SU-DHL-6 (cell line): Measurements from ENCODE around the gene DAPK1.

Experiments used
- H2AFZ ChIP-seq: fragments of 200-600 bp; sonication (generic); 2 replicates; pipeline ENCODE4 v1.6.1; 2014; ENCODE audit warnings: low read depth, mild to moderate bottlenecking, moderate library complexity, mixed read lengths, antibody characterized with exemption, low read length; ENCODE audit not compliant: severe bottlenecking
- H3F3A ChIP-seq: fragments of 200-600 bp; shearing (Covaris generic); 2 replicates; pipeline ENCODE4 v1.6.0; 2016; ENCODE audit warnings: antibody characterized with exemption, mild to moderate bottlenecking; ENCODE audit not compliant: insufficient read depth
- H3K27ac ChIP-seq: fragments of 200-600 bp; sonication (generic); 2 replicates; pipeline ENCODE4 v1.5.1; 2016; ENCODE audit warnings: low read depth, mild to moderate bottlenecking, low read length, moderate library complexity, mixed read lengths
- H3K27me3 ChIP-seq: fragments of 200-600 bp; sonication (generic), shearing (Covaris generic); 2 replicates; pipeline ENCODE4 v1.6.0; 2014; ENCODE audit warnings: mild to moderate bottlenecking, low read length
- H3K36me3 ChIP-seq: fragments of 200-600 bp; sonication (generic); 2 replicates; pipeline ENCODE4 v1.6.1; 2014; ENCODE audit warnings: mild to moderate bottlenecking, low read length, mixed read lengths
- H3K4me2 ChIP-seq: fragments of 300-600, 200-600 bp; shearing (Covaris generic), sonication (generic); 2 replicates; pipeline ENCODE4 v1.6.0; 2014; ENCODE audit warnings: low read length, low read depth, mild to moderate bottlenecking; ENCODE audit not compliant: poor library complexity, severe bottlenecking
- H3K4me3 ChIP-seq: fragments of 200-600 bp; sonication (generic); 2 replicates; pipeline ENCODE4 v1.5.1; 2014; ENCODE audit warnings: antibody characterized with exemption, low read length, mild to moderate bottlenecking, mixed read lengths; ENCODE audit not compliant: insufficient read depth, poor library complexity, severe bottlenecking
- H3K79me2 ChIP-seq: fragments of 200-600 bp; sonication (generic); 2 replicates; pipeline ENCODE4 v1.6.1; 2014; ENCODE audit warnings: mild to moderate bottlenecking, low read length, moderate library complexity; ENCODE audit not compliant: insufficient read depth
- H3K9ac ChIP-seq: fragments of 200-600 bp; sonication (generic); 2 replicates; pipeline ENCODE4 v1.7.0; 2014; ENCODE audit warnings: mild to moderate bottlenecking, low read length
- H3K9me2 ChIP-seq: fragments of 200-600 bp; sonication (generic); replicated peaks from 2 replicates; pipeline ENCODE4 v1.6.1; 2014; ENCODE audit warnings: low read length; ENCODE audit not compliant: insufficient read depth
- H3K9me3 ChIP-seq: fragments of 200-600 bp; sonication (generic); 2 replicates; pipeline ENCODE4 v1.6.1; 2014; ENCODE audit warnings: low read length, mixed read lengths; ENCODE audit not compliant: insufficient read depth
- H4K20me1 ChIP-seq: fragments of 200-600 bp; sonication (generic); 2 replicates; pipeline ENCODE4 v1.6.1; 2014; ENCODE audit warnings: low read depth, mild to moderate bottlenecking, antibody characterized with exemption, low read length, moderate library complexity, mixed read lengths
- EZH2phosphoT487 ChIP-seq: fragments of 200-600 bp; sonication (generic), shearing (Covaris generic); conservative IDR thresholded peaks from 2 replicates; pipeline ENCODE4 v1.6.1; 2018; ENCODE audit warnings: mild to moderate bottlenecking, antibody characterized with exemption, low read length, moderate library complexity, mixed read lengths
- TF ChIP-seq, protein P1 (sequence below): fragments of 200-600 bp; sonication (generic); IDR thresholded peaks from one replicate; pipeline ENCODE4 v1.5.1; 2017; ENCODE audit warnings: antibody characterized with exemption, mild to moderate bottlenecking, low read length, moderate library complexity; ENCODE audit not compliant: insufficient read depth, poor library complexity, severe bottlenecking

The DAPK1 gene

DNA sequence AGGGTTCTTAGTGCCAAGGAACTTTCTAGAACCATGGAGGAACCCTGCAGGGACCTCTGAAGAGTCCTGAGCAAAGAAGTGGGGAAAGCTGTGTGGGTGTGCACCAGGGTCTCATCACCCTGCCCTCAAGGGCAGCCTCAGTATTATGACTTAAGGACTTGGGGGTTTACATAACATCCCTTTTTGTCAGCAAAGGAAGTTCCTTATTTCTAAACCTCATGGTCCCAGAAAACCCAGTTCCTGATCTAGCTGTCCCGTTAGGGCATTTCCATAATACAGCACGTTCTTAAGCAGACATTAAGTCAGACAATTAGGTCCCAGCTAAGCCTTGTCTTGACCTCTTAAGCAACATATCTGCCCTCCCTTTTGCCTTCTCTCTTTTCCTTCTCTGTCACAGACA lies 57.3 kb downstream of the DAPK1 start:
- Histone ChIP-seq H3K4me2 (no peak overlapping the region), H3K9me3 (no peaks in the 10 kb centered on the region), H2AFZ (no peak overlapping the region), H3K79me2 (no peaks in the 10 kb centered on the region), H3F3A (no peaks in the 10 kb centered on the region), H3K9me2 (no peaks in the 10 kb centered on the region), H3K36me3 (no peaks in the 10 kb centered on the region), H3K4me3 (no peak overlapping the region), H3K27ac (no peak overlapping the region), H3K9ac (no peak overlapping the region), H4K20me1 (no peaks in the 10 kb centered on the region), H3K27me3 (no peaks in the 10 kb centered on the region)
- TF ChIP-seq, protein P1, sequence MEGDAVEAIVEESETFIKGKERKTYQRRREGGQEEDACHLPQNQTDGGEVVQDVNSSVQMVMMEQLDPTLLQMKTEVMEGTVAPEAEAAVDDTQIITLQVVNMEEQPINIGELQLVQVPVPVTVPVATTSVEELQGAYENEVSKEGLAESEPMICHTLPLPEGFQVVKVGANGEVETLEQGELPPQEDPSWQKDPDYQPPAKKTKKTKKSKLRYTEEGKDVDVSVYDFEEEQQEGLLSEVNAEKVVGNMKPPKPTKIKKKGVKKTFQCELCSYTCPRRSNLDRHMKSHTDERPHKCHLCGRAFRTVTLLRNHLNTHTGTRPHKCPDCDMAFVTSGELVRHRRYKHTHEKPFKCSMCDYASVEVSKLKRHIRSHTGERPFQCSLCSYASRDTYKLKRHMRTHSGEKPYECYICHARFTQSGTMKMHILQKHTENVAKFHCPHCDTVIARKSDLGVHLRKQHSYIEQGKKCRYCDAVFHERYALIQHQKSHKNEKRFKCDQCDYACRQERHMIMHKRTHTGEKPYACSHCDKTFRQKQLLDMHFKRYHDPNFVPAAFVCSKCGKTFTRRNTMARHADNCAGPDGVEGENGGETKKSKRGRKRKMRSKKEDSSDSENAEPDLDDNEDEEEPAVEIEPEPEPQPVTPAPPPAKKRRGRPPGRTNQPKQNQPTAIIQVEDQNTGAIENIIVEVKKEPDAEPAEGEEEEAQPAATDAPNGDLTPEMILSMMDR = no peak
- no peak for TF ChIP-seq EZH2phosphoT487

DNA sequence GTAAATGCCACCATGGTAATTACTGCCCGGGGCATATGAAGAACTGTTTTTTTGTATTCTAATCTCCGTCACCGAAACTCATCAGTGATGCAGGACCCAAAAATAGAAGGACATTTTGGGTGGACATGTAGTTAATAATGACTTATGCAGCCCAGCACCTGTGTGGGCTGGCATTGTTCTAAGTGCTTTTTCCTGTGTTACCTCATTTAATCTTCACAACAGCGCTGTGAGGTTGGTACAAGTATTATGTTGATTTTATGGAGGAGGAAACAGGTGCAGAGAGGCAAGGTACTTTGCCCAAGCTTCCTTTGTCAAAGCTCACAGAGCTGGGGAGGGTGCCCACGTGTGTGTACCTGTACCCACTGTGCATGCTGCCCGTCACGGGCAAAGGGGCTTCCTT lies 58.4 kb downstream of the DAPK1 start:
- no peak overlapping the region for H2AFZ ChIP-seq
- no peaks in the 10 kb centered on the region for H3K27me3 ChIP-seq
- no peak overlapping the region for H3K4me2 ChIP-seq
- H3K9ac ChIP-seq = no peak overlapping the region
- no peak overlapping the region for H3K27ac ChIP-seq
- no peaks in the 10 kb centered on the region for H3K36me3 ChIP-seq
- no peaks in the 10 kb centered on the region for H4K20me1 ChIP-seq
- H3F3A ChIP-seq = no peaks in the 10 kb centered on the region
- TF ChIP-seq EZH2phosphoT487 = no peak
- TF ChIP-seq, protein P1 = no peak
- H3K79me2 ChIP-seq = no peaks in the 10 kb centered on the region
- no peaks in the 10 kb centered on the region for H3K9me3 ChIP-seq
- no peaks in the 10 kb centered on the region for H3K9me2 ChIP-seq
- H3K4me3 ChIP-seq = no peak overlapping the region

DNA sequence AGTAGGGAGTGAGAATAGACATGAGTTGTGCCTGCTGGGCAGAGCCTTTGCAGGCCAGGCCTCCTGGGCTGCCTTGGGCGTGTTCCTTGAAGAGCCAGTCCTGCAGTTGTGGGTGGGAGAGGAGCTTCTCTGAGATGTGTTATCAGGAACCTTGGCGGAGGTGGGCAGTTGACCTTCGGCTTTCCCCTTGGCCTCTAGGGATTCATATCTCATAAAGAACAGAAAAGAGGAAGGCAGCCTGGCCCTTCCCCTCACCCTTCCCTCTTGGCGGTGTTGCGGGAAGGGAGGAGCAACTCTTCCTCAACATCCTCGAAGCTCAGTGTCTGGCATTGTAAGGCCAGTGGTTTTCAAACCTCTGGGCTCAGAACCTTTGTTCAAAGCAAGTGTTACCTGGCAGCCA lies 59.2 kb downstream of the DAPK1 start:
- Histone ChIP-seq H4K20me1 (no peaks in the 10 kb centered on the region), H3K9me3 (no peaks in the 10 kb centered on the region), H3K9ac (no peak overlapping the region), H3K4me2 (no peak overlapping the region), H3F3A (no peaks in the 10 kb centered on the region), H3K9me2 (no peaks in the 10 kb centered on the region), H2AFZ (no peak overlapping the region), H3K79me2 (no peaks in the 10 kb centered on the region), H3K27ac (no peak overlapping the region), H3K36me3 (no peaks in the 10 kb centered on the region), H3K27me3 (no peaks in the 10 kb centered on the region), H3K4me3 (no peak overlapping the region)
- TF ChIP-seq, protein P1 = no peak
- TF ChIP-seq EZH2phosphoT487 = no peak
